Activated CD4-positive, alpha-beta T cell treated with anti-CD3 and anti-CD28 coated beads, Interleukin-2, amount 50 U/mL, for 4 hours (primary cell): Measurements from ENCODE around the gene CDT1.
"Not testable (repeated sequence)": the region's sequence is repeated elsewhere in the genome, so short reads cannot be mapped to it uniquely, and the experiment has no call there.

Experiments
- DNase-seq, 2 experiments: peaks; one replicate each; pipeline ENCODE4 v3.0.0-alpha.2; 2020

The CDT1 gene

GRCh38 chr16:88784074-88784855, 19.3 kb upstream of the CDT1 start:
- peak; percentile 36 to 41 for DNase-seq

DNA sequence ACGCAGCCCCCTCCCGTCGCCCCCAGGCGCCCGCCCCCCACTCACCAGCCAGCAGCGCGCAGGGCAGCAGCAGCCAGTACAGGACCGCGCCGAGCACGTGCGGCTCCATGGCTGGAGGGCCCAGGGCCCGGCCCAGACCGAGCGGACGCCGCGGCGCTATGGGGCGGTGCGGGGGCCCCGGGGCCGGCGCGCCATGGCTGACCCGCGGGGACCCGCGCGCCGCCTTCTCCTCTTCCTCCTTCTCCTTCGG, 18.8 kb upstream of the CDT1 start:
- no peak for DNase-seq

DNA sequence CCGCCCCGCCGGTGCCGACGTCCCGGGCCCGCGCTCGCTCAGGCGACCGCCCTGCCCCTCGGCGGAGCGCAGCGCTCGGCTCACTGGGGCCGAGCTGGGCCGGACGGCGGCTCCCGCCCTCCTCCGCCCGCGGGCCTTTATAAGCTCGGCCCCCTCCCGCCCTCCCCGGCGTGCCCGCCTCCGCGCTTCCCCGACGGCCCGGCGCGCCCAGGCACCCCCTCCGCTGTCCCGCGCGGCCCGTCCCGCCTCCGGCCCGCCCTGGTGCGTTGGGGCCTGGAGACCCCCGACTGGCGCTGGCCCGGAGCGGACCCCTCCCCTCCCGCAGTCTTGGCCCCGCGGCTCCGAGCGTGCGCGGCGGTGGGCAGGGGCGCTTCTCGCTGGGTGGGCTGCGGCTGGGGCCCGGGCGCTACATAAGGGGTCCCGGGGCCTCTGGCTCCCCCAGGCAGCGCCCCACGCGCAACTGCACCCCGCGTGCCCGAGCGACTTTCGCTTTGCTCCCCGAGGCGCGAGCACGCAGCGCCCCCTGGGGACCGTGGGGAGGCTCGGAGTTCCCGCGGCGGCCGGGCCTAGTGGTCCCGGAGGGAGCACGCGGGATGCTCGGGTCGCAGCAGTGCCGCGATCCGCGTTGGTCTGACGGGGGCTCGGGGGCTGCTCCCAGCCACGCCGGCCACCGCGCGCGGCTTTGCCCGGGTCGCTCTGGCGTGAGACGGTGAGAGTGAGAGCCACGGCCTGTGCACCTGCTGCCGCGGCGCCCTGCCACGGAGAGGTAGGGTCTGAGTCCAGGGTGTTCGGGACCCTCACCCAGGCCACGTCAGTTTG, 18.3 kb upstream of the CDT1 start, which contains the start of gene PIEZO1:
Gene PIEZO1, minus strand, starts transcription at position 115 of the 819 bp plus-strand sequence. CDS start 256 bp downstream, outside the sequence.
- DNase-seq = peak; percentile 86 to 87

- no peak for DNase-seq
These were observed 15.8 kb upstream of the CDT1 start for GRCh38 chr16:88787579-88788314.

- DNase-seq = not testable (repeated sequence)
These were observed 14.8 kb upstream of the CDT1 start for GRCh38 chr16:88788749-88789148.

GRCh38 chr16:88789594-88789993, 14.0 kb upstream of the CDT1 start:
- DNase-seq = no peak

DNA sequence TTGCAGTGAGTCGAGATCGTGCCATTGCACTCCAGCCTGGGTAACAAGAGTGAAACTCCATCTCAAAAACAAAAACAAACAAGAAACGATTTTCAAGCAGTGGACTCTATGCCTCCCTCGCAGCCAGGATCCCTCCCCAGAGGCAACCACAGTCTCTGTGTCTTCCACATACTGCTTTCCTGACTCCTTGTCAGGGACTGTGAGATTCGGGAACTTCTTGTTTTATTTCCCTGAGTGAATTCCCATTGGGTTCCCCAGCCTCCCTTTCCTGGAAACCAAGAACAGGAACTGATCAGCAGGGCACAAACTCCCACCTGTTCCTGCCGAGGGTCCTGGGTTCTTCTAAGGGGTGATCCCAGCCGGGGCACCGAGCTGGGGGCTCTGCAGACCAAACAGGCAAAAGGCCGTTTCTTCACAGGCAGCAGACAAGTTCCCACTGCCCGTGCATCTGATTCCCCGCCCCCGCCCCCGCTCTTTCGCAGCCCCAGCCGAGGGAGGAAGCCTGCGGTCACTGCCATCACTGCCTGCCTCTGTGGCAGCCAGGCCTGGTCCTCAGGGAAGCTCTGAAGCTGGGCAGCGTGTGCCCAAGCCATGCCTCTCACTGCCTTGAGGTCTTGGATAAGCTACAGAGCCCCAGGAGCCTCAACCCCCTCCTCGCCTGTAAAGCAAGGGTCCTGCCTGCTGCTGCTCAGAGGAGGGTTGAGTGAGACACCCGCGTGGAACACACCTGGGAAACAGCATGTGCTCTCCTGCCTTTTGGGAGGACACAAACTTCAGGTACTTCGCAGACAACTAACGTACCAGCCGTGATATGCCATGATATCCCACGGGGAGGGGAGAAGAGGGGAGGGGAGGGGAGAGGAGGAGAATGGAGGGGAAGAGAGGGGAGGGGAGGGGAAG, 13.0 kb upstream of the CDT1 start:
- DNase-seq = peak; percentile 47 to 55

GRCh38 chr16:88792078-88792550, 11.5 kb upstream of the CDT1 start:
- DNase-seq = no peak

DNA sequence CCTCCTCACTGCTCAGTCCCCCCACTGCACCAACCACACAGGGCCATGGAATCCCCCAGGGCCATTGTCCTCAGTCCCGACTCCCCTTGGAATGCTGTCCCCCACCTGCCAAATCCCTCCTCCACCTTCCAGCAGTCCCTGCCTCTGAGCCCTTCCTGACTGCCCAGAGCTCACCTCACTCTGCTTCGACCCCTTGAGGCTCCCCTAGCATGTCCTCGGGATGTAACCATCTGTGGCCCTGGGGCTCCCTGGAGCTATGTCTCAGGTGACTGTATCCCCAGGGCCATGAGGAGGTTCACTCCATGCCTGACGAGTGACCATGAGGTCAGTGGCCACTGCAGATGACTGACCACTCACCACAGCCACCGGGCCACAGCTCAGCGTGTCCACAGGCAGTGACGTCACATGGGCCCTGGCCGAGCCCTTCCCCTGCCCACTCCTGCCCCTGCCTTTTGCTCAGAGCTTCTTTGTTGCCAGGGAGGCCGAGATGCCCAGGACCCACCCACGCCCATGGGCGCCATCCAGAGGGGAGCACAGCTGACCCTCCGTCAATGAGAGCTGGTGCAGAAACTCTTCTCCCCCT, 10.8 kb upstream of the CDT1 start:
- DNase-seq = no peak

- DNase-seq = no peak
These were observed 10.2 kb upstream of the CDT1 start for GRCh38 chr16:88793251-88793954.

GRCh38 chr16:88796278-88796677, 7.3 kb upstream of the CDT1 start:
- DNase-seq = no peak

DNA sequence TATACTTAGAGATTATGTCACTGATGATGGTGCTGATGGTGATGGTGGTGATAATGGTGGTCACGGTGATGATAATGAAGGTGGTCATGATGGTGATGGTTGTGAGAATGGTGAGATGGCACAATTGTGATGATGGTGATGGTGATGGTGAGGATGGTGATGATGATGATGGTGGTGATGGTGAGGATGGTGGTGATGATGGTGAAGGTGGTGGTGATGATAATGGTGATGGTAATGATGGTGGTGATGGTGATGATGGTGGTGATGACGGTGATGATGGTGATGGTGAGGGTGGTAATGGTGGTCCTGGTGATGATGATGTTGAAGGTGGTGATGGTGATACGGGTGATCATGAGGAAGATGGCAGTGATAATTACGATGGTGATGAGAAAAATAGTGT, 5.5 kb upstream of the CDT1 start:
- no peak for DNase-seq

GRCh38 chr16:88798772-88799455, 4.7 kb upstream of the CDT1 start:
- DNase-seq = no peak

DNA sequence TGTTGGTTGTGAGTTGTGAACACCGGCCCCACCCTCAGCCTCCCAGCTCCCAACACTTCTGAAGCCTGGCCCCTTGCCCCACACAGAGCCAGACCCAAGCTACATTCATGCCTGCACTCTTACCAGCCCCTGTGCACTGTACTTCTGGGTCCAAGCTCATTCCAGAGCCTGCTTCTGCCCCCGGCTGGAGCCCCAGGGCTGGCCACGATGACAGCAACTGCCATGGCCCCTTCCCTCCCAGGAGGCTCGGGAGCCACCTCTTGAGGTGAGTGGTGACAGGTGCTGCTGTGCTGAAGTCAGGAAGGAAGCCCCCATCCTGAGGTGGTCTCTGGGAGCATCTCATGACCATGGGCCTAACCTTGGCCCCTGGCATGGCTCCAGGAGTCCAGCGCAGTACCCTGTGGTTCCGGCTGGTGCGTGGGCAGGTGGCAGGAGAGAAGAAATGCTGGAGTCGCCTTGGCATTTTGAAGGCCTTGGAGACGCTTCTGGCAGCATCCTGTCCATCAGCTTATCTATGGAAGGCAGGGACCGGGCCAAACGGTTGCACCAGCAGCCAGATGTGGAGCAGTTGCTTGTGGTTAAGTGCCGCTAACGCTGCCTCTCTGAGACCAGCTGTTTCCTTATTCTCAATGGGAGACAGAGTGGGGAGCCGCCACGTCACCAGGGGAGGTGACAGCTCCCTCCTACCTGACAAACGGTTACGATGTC, 3.9 kb upstream of the CDT1 start:
- no peak for DNase-seq

- no peak for DNase-seq
These were observed 3.4 kb upstream of the CDT1 start for GRCh38 chr16:88800277-88800592.

DNA sequence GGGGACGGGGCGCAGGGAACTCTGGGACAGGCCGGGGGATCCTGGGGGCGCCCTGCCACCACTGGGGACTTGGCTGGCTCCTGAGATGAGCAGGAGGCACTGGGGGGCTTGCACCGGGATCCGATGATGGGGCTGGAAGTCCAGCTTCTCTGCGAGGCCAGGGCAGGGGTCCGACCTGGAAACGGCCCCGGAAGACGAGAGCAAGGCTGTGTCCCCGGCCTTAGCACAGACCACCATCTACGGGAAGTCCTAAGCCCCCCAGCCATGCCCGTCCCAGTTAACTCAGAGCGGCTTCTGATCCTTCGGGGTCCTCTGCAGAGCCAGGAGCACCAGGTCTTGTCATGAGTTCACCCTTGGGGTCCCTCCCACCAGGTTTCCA, 573 bp downstream of the CDT1 start:
- no peak for DNase-seq

GRCh38 chr16:88804552-88805339, 1.2 kb downstream of the CDT1 start:
- DNase-seq = no peak

- no peak for DNase-seq
These were observed 1.7 kb downstream of the CDT1 start for GRCh38 chr16:88805340-88805715.

DNA sequence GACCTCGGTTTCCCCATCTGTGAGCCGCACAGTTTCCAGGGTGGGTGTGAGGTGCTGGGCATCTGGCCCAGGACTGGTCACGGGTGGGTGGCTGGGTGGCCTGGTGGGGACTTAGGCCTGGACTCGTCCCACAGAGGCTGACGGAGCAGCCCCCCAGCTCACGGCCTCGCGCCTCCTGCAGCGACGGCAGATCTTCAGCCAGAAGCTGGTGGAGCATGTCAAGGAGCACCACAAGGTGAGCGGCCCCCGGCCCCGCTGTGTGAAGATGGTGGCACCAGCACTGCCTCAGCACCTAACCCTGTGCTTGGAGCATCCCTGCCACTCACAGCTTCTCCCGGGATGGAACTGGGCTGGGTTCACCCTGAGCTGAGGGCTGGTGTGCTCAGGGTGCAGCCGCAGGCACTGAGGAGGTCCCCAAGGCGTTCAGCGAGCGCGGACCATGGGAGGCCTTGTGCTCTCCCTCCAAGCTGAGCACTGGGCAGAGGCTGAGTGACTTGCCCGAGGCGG, 2.4 kb downstream of the CDT1 start:
- no peak for DNase-seq
